SJCRH30 (cell line): ENCODE results near the gene GIPC2. TPM values are rescaled to one million over a fixed set of nuclear protein-coding genes. Genes with fewer than 3 reads are reported as not detected.
A peak's percentile ranks its signal among the peaks of the same experiment; 100 is the strongest.
"Not testable (repeated sequence)": the region's sequence is repeated elsewhere in the genome, so short reads cannot be mapped to it uniquely, and the experiment has no call there.

ENCODE experiments used
- DNase-seq, 2 experiments: peaks; one replicate each; pipeline ENCODE4 v3.0.0-alpha.2; 2015 to 2020
- H3K27ac ChIP-seq: fragments of 250-450 bp; sonication (Bioruptor Pico); 2 replicates; pipeline ENCODE4 v1.5.1; 2020; ENCODE audit warnings: mild to moderate bottlenecking, moderate library complexity
- H3K27me3 ChIP-seq: fragments of 250-450 bp; sonication (Bioruptor Pico); 2 replicates; pipeline ENCODE4 v1.5.1; 2020; ENCODE audit warnings: mild to moderate bottlenecking, moderate library complexity
- H3K36me3 ChIP-seq: fragments of 250-450 bp; sonication (Bioruptor Pico); 2 replicates; pipeline ENCODE4 v1.5.1; 2020; ENCODE audit warnings: mild to moderate bottlenecking, moderate library complexity
- H3K4me1 ChIP-seq: fragments of 250-450 bp; sonication (Bioruptor Pico); 2 replicates; pipeline ENCODE4 v1.5.1; 2020; ENCODE audit warnings: mild to moderate bottlenecking, moderate library complexity
- H3K4me3 ChIP-seq: fragments of 250-450 bp; sonication (Bioruptor Pico); 2 replicates; pipeline ENCODE4 v1.5.1; 2020; ENCODE audit warnings: mild to moderate bottlenecking, moderate library complexity
- H3K9me3 ChIP-seq: fragments of 250-450 bp; sonication (Bioruptor Pico); replicated peaks from 2 replicates; pipeline ENCODE4 v1.5.1; 2020; ENCODE audit warnings: mild to moderate bottlenecking, moderate library complexity
- total RNA-seq: library from RNA; depleted of rRNA; stranded (reverse); fragments of >200 nt; shearing (Covaris generic); gene quantifications from 2 replicates; pipeline ENCODE4 v1.2.3, GENCODE V29; 2014; rRNA removed

The GIPC2 gene, protein sequence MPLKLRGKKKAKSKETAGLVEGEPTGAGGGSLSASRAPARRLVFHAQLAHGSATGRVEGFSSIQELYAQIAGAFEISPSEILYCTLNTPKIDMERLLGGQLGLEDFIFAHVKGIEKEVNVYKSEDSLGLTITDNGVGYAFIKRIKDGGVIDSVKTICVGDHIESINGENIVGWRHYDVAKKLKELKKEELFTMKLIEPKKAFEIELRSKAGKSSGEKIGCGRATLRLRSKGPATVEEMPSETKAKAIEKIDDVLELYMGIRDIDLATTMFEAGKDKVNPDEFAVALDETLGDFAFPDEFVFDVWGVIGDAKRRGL
- not detected in 2 replicates for total RNA-seq

DNA sequence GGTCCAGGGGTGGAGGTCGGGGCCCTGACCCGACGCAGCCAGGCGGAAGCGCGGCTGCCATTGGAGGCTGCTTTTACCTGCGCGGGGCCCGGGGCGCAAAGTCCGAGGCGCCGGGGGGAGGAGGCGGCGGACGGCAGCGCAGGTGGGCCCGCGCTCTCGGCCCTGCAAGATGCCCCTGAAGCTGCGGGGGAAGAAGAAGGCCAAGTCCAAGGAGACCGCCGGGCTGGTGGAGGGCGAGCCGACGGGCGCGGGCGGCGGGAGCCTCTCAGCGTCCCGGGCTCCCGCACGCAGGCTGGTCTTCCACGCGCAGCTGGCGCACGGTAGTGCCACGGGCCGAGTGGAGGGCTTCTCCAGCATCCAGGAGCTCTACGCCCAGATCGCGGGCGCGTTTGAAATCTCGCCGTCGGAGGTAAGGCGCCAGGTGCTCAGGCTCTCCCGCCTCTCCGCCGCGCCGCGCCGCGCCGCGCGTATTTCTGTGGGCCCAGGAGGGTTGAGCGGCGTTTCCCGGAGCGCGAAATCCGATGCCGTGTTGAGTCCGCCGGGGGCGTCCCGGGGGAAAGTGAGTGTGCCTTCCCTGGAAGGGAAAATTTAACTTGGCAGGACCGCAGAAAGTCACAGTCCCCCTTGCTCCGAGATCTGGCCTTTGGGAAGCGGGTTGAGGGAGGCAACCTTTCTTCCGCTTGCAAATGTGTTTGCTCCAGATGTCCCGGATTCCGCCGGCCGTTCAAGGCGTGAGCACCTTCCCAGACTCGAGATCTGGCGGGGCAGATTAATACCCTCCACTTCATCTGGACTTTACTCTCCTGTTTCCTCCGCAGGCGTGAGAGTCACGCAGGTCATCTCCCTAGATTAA, at the start of gene GIPC2:
Gene GIPC2, plus strand, starts transcription at position 41 of the 853 bp plus-strand sequence. Its CDS starts 129 bp downstream, at position 170.
- H3K36me3 ChIP-seq, result no peaks in the 10 kb centered on the region
- H3K9me3 ChIP-seq, result no peaks in the 10 kb centered on the region
- H3K27me3 ChIP-seq, result no peaks in the 10 kb centered on the region
- DNase-seq, result no peak
- H3K27ac ChIP-seq, result no peak within 1 kb of the TSS
- no peaks in the 10 kb centered on the region for H3K4me1 ChIP-seq
- H3K4me3 ChIP-seq, result no peak within 1 kb of the TSS

DNA sequence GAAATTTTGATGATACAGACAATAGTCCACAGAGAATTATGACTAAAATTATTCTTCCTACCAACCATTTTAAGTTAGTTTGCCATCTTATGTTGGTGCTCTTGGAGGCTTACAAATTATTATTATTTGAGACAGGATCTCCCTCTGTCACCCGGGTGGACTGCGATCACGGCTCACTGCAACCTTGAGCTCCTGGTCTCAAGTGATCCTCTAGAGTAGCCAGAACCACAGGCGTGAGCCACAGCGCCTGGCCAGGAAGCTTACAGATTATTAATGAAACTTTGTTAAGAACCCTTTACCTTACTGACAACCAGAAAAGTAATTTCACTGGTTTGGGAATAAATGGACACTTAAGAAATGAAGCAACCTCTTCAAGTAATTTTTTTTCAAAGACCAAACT, 49.0 kb upstream of the GIPC2 start:
- DNase-seq, result no peak
- Histone ChIP-seq H3K27ac (no peak overlapping the region), H3K36me3 (peaks cover 18% of the 10 kb centered on the region), H3K4me3 (no peak overlapping the region), H3K4me1 (no peaks in the 10 kb centered on the region), H3K27me3 (no peaks in the 10 kb centered on the region), H3K9me3 (no peaks in the 10 kb centered on the region)

DNA sequence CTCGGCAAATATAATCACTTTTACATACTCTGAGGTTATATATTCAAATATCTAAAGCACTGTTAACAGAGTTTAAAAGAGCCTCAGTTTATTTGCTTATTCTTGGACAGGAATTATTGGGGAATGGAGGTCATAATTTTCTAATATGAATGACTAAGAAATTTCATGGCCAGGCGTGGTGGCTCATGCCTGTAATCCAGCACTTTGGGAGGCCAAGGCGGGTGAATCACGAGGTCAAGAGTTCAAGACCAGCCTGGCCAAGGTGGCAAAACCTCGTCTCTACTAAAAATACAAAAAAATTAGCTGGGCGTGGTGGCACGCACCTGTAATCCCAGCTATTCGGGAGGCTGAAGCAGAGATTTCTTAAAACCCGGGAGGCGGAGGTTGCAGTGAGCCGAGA, 45.2 kb upstream of the GIPC2 start:
- H3K9me3 ChIP-seq, H3K27me3 ChIP-seq, H3K27ac ChIP-seq, H3K4me1 ChIP-seq, H3K4me3 ChIP-seq, DNase-seq: not testable (repeated sequence)
- peaks cover 12% of the 10 kb centered on the region for H3K36me3 ChIP-seq

DNA sequence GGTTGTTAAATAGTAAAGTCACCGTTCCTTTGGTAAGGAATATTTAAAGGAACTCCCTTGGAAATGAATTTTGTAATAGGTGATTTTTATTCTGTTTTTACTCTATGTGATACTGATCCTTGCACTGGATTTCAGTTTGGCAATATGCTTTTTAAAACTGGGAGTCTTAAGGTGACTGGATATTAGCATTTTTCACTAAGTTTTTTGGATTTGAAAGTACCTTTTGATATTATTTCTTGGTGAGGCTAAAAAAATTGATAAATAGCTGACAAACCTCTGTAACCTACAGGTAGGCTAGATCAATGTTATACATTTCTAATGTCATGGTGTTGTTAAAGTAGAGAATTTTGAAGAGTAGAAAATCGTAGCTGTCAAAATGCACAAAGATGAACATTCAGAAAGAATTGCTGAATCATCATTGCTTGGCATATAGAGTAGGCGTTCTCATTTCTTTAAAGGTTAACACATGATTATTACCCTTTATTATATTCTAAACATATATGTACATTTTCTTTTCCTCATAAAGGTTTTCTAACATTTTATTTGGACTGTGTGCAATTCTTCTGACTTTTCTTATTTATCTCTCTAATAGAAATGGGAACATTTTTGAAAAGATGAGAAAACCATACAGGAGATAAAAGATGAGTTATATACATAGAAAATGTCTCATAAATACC, 42.6 kb upstream of the GIPC2 start:
- Histone ChIP-seq H3K4me1 (peaks cover 12% of the 10 kb centered on the region), H3K36me3 (peaks cover 4% of the 10 kb centered on the region; the same call in 1 of the 2 replicates), H3K27me3 (peaks cover 5% of the 10 kb centered on the region; the same call in 1 of the 2 replicates), H3K27ac (peak overlapping the region; percentile 100; the same call in 1 of the 2 replicates), H3K9me3 (no peaks in the 10 kb centered on the region), H3K4me3 (0 out of 2 replicates have a peak overlapping the region, but pooled peaks have one; percentile 67)
- peak in 1 of 2 experiments; percentile 5 for DNase-seq

DNA sequence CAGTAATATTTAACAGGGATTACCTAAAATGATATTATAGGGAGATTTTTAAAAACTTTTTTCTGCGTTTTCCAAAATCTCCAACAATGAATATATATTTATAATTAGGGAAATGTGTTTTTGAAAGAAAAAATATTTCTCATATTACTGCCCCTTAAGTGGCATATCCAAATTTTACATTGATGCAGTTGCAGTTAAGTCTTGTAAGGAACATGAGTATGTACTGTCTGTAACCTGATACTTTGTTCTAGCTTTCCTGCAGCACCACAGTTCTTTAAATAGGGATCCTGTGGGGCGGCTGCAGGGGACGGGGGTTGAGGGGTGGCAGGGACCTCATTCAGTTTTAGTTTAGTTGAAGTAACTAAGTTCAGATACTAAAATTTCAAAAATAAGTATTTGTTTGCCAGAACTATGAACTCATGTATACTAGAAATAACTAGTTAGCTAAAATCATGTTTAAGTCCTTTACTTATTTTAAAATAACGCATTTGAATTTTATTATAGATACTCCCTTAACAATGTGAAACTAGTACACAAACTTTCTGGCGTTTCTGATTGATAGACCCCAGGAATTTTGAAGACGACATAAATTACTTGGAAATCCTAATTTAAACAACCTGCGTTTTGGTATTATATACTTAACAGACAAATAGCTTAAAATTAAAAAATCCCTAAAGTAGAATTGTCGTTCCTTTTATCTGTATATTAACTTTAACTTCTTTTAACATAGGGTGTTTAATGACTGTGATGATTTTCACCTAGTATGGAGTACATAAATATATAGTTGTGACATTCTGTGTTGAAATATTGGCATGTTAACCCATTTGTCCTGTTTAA, 41.7 kb upstream of the GIPC2 start:
- Histone ChIP-seq H3K36me3 (peaks cover 3% of the 10 kb centered on the region; the same call in 1 of the 2 replicates), H3K4me1 (peaks cover 12% of the 10 kb centered on the region), H3K27me3 (peaks cover 5% of the 10 kb centered on the region; the same call in 1 of the 2 replicates), H3K27ac (peak overlapping the region; percentile 100), H3K9me3 (no peaks in the 10 kb centered on the region), H3K4me3 (peak overlapping the region; percentile 67)
- DNase-seq, result peak; percentile 82 to 86

DNA sequence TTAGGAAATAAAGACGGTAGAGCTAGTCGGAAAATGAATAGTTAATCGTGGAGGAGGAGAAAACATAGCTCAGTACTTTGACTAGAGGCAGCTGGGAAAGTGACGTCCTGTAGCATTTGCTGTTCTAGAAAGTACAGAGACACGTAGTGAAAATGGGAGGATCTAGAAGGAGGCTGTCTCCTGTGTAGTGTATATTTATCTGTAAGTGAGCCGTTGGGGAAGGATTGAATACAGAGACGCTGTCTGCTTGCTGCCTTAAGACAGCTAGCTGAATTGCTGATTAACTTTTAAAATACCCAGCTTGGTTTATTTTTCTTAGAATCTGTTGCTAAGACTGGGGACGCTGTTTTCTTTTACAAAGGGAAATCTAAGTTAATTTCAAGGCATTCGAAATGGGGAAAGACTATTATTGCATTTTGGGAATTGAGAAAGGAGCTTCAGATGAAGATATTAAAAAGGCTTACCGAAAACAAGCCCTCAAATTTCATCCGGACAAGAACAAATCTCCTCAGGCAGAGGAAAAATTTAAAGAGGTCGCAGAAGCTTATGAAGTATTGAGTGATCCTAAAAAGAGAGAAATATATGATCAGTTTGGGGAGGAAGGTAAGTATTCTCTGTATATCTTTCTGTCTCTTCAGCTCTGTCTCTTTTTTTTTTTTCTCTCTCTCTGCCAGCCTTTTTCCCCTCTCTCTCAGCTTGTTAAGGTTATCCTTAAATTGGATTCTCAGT, 40.9 kb upstream of the GIPC2 start, which contains the start of gene DNAJB4:
Gene DNAJB4, plus strand, starts transcription at position 221 of the 729 bp plus-strand sequence. Its CDS starts 172 bp downstream, at position 393.
- DNase-seq, result peak; percentile 83 to 95
- Histone ChIP-seq H3K9me3 (no peaks in the 10 kb centered on the region), H3K4me3 (peak within 1 kb of the TSS; percentile 67), H3K27me3 (peaks cover 5% of the 10 kb centered on the region; the same call in 1 of the 2 replicates), H3K27ac (peak within 1 kb of the TSS; percentile 100), H3K4me1 (peaks cover 12% of the 10 kb centered on the region), H3K36me3 (peaks cover 3% of the 10 kb centered on the region; the same call in 1 of the 2 replicates)

DNA sequence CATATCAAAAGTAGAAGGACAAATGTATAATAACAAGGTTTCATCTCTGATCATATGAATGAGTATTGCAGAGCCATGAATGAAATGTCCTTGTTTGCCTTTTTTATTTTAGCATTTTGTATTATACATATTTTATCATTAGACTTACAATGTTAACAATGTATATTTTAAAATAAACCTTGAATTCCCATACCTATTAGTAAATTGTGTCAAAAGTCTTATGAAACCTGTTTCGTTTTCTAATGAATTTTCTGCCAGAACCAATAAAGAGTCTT, 40.4 kb upstream of the GIPC2 start:
- H3K9me3 ChIP-seq, result no peaks in the 10 kb centered on the region
- peaks cover 3% of the 10 kb centered on the region; the same call in 1 of the 2 replicates for H3K36me3 ChIP-seq
- peaks cover 5% of the 10 kb centered on the region; the same call in 1 of the 2 replicates for H3K27me3 ChIP-seq
- H3K4me3 ChIP-seq, result peak overlapping the region; percentile 67
- DNase-seq, result no peak
- peak overlapping the region; percentile 100 for H3K27ac ChIP-seq
- H3K4me1 ChIP-seq, result peaks cover 12% of the 10 kb centered on the region

DNA sequence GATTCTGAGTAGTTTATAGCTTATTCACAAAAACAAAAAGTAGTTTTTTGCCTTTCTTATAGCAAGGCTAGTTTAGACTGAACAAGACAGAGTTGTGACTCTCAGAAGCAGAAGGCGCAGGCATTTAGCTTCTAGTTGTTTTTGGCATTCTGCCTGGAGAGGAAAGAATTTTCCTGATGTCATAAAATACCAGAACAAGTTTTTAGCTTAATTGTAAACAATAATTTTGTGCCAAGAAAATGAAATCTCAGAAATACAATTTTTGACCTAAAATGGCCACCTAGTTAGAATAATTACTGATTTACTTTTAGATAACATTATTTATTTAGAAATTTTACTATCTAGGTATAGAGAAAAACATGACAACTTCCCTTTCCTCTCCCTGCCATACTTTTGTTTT, 40.0 kb upstream of the GIPC2 start:
- Histone ChIP-seq H3K4me3 (peak overlapping the region; percentile 67), H3K27me3 (peaks cover 5% of the 10 kb centered on the region; the same call in 1 of the 2 replicates), H3K9me3 (no peaks in the 10 kb centered on the region), H3K27ac (peak overlapping the region; percentile 100), H3K4me1 (peaks cover 12% of the 10 kb centered on the region), H3K36me3 (peaks cover 3% of the 10 kb centered on the region)
- DNase-seq, result peak; percentile 53 to 81

DNA sequence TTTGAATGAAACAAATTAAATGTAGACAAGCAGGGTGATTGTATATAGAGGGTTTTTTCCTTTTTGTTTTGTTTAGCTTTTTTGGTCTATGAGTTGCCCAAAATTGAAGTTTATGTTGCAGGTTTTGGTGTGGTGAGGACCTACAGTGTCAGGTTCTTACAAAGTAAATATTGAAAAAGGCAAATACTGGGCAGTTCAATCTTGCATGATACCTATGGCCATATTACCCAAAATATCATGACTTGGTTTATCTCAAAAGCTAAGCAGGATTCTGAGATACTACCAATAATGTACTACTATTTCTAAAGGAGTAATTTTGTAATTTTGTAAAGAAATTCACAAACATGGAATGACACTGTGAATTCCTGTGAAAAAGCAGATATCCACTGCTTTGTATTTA, 39.2 kb upstream of the GIPC2 start:
- Histone ChIP-seq H3K36me3 (peaks cover 7% of the 10 kb centered on the region), H3K27ac (peak overlapping the region; percentile 100; the same call in 1 of the 2 replicates), H3K27me3 (peaks cover 5% of the 10 kb centered on the region; the same call in 1 of the 2 replicates), H3K9me3 (no peaks in the 10 kb centered on the region), H3K4me3 (peak overlapping the region; percentile 67), H3K4me1 (peaks cover 12% of the 10 kb centered on the region)
- DNase-seq, result peak in 1 of 2 experiments; percentile 6

DNA sequence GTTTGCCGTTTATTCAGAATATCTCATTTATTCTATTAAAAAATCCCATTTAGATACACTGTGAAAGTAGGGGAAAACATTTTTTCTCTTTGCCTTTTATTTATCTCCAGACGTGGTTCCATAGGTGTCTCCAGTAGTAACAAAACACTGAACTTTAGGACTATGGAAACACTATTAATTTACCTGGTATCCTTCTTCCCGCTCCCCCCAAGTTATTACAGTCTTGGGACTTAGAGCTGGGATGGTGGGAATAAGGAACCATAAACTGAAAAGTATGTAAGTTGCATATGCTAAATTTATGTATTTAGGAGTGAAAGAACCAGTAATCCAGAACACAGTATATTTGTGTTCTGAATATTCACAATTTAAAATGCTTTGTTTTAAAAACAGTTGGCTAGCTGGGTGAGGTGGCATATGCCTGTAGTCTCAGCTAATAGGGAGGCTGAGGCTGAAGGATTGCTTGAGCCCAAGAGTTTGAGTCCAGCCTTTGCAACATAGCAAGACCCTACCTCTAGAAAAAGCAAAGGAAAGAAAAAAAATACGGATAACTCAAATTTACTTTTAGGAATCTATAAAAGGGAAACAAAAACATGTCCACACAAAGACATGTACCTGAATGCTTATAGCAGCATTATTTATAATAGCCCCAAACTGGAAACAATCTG, 38.0 kb upstream of the GIPC2 start:
- Histone ChIP-seq H3K27ac (no peak overlapping the region), H3K4me3 (no peak overlapping the region), H3K27me3 (peaks cover 5% of the 10 kb centered on the region; the same call in 1 of the 2 replicates), H3K36me3 (peaks cover 9% of the 10 kb centered on the region), H3K9me3 (no peaks in the 10 kb centered on the region), H3K4me1 (peaks cover 12% of the 10 kb centered on the region)
- DNase-seq, result no peak

DNA sequence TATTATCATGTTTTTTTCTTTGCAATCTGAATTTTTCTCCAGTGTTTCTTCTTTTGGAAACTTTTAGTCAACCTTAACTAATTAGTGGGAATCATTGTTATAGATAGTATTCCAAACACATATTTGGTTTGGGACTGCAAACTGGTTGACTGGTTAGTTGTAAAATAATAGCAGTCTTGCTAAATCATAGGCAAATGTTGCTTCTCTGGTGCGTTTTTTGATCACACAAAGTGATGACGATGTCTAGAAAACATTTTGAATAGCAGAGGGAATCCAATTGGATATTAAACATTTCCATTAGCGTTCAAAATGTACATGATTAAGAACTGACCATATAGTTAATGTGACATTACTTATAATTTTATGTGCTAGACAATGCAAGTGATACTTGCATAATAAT, 36.5 kb upstream of the GIPC2 start:
- DNase-seq, result no peak
- H3K27me3 ChIP-seq, result peaks cover 2% of the 10 kb centered on the region; the same call in 1 of the 2 replicates
- H3K4me3 ChIP-seq, result no peak overlapping the region
- no peak overlapping the region for H3K27ac ChIP-seq
- peaks cover 19% of the 10 kb centered on the region for H3K36me3 ChIP-seq
- H3K9me3 ChIP-seq, result no peaks in the 10 kb centered on the region
- peaks cover 3% of the 10 kb centered on the region for H3K4me1 ChIP-seq

DNA sequence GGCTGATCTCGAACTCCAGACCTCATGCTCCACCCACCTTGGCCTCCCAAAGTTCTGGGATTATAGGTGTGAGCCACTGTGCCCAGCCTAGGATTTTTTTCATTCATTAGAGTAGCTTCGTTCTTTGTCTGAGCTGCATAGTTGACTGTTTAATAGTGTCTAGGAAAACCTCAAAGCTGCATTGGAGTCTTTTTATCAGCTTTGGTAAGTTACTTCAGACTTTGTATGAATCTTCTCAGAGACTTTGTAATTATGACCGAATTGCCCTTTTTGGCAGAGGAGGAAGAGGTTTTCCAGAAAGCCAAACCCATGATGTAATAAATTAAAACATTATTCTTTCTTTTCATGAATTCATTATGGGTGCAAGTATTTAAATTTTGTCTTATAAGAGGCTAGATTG, 35.9 kb upstream of the GIPC2 start:
- peaks cover 3% of the 10 kb centered on the region; the same call in 1 of the 2 replicates for H3K4me1 ChIP-seq
- H3K27ac ChIP-seq, result no peak overlapping the region
- no peaks in the 10 kb centered on the region for H3K9me3 ChIP-seq
- no peak for DNase-seq
- H3K36me3 ChIP-seq, result peaks cover 22% of the 10 kb centered on the region
- no peaks in the 10 kb centered on the region for H3K27me3 ChIP-seq
- H3K4me3 ChIP-seq, result no peak overlapping the region

DNA sequence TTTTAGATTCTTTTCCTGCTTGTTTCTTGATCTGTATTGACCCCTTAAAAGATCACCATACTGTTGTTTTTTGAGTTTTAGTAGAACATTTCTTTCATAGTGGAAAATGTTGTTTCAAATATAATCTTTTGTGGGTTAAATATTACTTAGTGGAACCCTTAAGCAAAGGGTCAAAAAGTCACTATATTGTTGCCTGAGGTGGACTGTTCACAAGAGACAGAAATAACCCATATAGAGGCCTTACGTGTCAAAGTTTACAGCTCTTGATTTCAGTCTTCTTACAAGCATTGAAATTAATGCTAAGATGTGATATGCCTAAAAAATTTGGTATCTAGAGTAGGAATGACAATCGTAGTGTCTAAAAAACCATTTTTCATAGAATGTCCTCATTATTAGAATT, 34.7 kb upstream of the GIPC2 start:
- Histone ChIP-seq H3K4me1 (peaks cover 3% of the 10 kb centered on the region; the same call in 1 of the 2 replicates), H3K27me3 (no peaks in the 10 kb centered on the region), H3K9me3 (no peaks in the 10 kb centered on the region), H3K27ac (no peak overlapping the region), H3K36me3 (peaks cover 26% of the 10 kb centered on the region), H3K4me3 (no peak overlapping the region)
- DNase-seq, result no peak
